ENCODE measurements around the gene ANKRD52. TPM values are rescaled to one million over a fixed set of nuclear protein-coding genes. Genes with fewer than 3 reads are reported as not detected.

ANKRD52 gene
- total and polyA plus RNA-seq, 9 of the 15 experiments (the other 6 are each of a cell fraction or from before 2014, with no cell fraction given) = 0.52 to 46.8 (median 7.9) TPM

DNA sequence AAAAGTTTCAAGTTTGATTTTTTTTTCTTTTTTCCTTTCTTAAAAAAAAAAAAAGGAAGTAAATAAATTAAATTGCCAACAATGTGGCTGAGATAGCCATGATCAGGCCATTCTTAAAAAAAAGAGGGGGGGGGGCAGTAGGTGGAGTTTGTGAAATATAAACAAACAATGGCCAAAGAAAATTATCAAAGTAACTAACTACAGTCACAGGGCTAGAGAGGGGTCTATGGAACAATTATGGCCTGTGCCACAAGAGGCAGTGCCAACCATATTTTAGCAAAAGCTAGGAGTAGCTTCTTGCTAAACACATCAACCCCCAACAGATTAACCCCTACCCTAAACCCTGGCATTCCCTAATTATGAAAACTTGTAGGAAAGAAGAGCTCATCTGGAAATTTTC is 52.7 kb downstream of the ANKRD52 start (continued):
- TF ChIP-seq, protein P1, sequence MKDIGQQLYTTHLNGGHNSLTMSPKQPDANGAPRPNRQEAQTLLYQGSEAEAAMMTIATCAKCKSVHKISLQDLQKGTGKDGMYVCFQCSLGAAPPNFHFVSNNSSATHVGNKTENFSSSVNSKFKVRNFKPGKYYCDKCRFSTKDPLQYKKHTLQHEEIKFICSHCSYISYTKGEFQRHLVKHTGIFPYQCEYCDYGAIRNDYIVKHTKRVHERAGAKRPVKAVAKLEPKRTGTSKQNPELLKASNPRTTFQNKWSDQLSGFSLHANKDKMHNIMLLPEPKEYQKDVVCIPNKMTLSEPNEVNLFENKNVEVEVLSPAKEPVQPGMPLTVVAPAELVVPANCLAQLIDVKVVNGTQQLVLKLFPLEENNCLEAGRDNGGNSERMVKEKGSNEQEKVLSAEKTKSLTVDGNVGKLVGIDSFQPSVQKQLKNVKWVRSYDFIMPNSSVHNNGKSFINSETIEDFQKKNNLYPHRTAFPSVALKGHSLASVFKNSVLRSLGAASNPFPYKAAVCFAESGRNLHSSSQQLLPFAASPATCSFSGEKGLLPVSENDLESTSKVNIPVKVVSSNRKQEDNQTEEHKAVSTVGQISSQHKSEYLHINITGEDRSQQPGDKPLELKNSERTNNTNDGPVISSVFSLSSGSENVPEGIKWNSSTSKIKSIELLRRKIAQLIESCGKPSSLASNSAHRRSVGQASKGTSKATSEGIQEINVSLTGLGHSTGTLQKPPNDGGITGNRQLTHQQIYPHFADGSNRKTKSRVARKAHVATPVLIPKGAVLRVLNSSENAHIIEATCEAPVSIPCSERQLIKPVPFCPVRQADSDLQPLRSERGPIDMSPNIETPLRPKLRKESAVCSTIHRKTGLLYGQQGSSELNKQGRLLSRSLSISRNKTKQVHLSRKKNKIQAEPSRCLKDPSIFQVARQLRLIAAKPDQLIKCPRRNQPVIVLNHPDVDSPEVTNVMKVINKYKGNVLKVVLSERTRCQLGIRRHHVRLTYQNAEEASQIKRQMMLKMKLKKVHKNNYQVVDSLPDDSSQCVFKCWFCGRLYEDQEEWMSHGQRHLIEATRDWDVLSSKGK (CRISPR knock-in tag; IDR thresholded peaks at IDR 0.05) = no peak
- TF ChIP-seq SMARCC2 (IDR thresholded peaks at IDR 0.05; ENCODE audit: low read depth) = no peak
- TF ChIP-seq, protein P2, sequence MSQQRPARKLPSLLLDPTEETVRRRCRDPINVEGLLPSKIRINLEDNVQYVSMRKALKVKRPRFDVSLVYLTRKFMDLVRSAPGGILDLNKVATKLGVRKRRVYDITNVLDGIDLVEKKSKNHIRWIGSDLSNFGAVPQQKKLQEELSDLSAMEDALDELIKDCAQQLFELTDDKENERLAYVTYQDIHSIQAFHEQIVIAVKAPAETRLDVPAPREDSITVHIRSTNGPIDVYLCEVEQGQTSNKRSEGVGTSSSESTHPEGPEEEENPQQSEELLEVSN (IDR thresholded peaks at IDR 0.05; ENCODE audit: borderline replicate concordance in 1 of 2, extremely low read depth in 1 of 2, insufficient read depth in 1 of 2, insufficient read length in 1 of 2, low read depth in 1 of 2, low read length in 1 of 2, poor library complexity in 1 of 2, severe bottlenecking in 1 of 2) = no peak
- no peak for TF ChIP-seq NFE2 (IDR thresholded peaks at IDR 0.05; ENCODE audit: low read depth)
- TF ChIP-seq, protein P3, sequence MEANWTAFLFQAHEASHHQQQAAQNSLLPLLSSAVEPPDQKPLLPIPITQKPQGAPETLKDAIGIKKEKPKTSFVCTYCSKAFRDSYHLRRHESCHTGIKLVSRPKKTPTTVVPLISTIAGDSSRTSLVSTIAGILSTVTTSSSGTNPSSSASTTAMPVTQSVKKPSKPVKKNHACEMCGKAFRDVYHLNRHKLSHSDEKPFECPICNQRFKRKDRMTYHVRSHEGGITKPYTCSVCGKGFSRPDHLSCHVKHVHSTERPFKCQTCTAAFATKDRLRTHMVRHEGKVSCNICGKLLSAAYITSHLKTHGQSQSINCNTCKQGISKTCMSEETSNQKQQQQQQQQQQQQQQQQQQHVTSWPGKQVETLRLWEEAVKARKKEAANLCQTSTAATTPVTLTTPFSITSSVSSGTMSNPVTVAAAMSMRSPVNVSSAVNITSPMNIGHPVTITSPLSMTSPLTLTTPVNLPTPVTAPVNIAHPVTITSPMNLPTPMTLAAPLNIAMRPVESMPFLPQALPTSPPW (CRISPR knock-in tag; IDR thresholded peaks at IDR 0.05) = peak; percentile 44; the same call in 1 of the 2 replicates
- no peak for TF ChIP-seq ZC3H11A (IDR thresholded peaks at IDR 0.05; ENCODE audit: low read depth, low read length)
- TF ChIP-seq, protein P4, sequence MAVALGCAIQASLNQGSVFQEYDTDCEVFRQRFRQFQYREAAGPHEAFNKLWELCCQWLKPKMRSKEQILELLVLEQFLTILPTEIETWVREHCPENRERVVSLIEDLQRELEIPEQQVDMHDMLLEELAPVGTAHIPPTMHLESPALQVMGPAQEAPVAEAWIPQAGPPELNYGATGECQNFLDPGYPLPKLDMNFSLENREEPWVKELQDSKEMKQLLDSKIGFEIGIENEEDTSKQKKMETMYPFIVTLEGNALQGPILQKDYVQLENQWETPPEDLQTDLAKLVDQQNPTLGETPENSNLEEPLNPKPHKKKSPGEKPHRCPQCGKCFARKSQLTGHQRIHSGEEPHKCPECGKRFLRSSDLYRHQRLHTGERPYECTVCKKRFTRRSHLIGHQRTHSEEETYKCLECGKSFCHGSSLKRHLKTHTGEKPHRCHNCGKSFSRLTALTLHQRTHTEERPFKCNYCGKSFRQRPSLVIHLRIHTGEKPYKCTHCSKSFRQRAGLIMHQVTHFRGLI (CRISPR knock-in tag; IDR thresholded peaks at IDR 0.05) = no peak
- TF ChIP-seq CXXC5 (CRISPR knock-in tag; IDR thresholded peaks at IDR 0.05) = no peak
- no peak for TF ChIP-seq ZFX (CRISPR knock-in tag; IDR thresholded peaks at IDR 0.05)
- no peak for TF ChIP-seq DIDO1 (tag; IDR thresholded peaks at IDR 0.05; ENCODE audit: low read depth)
- no peak for TF ChIP-seq NCOA4 (IDR thresholded peaks at IDR 0.05; ENCODE audit: partially characterized antibody)

All from K562 (cell line).